Testis (tissue), 2 donors: Measurements from ENCODE around the gene NCAM1.

Source experiments
- CTCF ChIP-seq, 3 experiments: fragments of 450-650 bp in 2 of 3; fragments of 200-600 bp in 1 of 3; sonication (generic) in 1 of 3; IDR thresholded peaks; one replicate each; pipeline ENCODE4 v1.5.1; 2016 to 2019; ENCODE audit warnings: antibody characterized with exemption in 3 of 3, mild to moderate bottlenecking in 2 of 3, moderate library complexity in 1 of 3
- POLR2A ChIP-seq: fragments of 450-650 bp; IDR thresholded peaks from one replicate; pipeline ENCODE4 v1.6.1; 2017; ENCODE audit warnings: antibody characterized with exemption, mild to moderate bottlenecking, moderate library complexity

DNA sequence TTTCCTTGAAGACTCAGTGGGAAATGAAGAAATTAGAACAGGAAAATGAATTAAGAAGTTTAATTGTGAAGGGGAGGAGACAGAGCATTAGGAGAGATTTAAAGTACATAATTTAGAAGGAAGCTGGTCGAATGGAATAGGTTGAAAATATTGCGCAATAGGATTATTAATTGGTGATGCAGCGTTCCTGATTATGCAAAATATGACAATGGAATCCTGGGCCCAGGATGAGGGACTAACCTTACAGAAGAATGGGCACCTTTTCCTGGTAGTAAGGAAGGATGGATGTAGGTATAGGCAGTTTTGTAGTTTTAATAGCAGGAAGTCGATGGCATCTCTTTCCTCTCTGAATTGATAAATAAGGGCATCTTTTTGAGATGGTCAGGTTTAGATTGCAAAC is 360.9 kb downstream of the NCAM1 start:
- TF ChIP-seq POLR2A: no peak
- no peak for TF ChIP-seq CTCF (IDR thresholded peaks at IDR 0.05)
